ENCODE data around the gene RUNX2.

RUNX2 gene

GRCh38 chr6:45474376-45474775 lies 146.2 kb downstream of the RUNX2 start:
- DNase-seq, result no peak
- TF ChIP-seq, protein P1, sequence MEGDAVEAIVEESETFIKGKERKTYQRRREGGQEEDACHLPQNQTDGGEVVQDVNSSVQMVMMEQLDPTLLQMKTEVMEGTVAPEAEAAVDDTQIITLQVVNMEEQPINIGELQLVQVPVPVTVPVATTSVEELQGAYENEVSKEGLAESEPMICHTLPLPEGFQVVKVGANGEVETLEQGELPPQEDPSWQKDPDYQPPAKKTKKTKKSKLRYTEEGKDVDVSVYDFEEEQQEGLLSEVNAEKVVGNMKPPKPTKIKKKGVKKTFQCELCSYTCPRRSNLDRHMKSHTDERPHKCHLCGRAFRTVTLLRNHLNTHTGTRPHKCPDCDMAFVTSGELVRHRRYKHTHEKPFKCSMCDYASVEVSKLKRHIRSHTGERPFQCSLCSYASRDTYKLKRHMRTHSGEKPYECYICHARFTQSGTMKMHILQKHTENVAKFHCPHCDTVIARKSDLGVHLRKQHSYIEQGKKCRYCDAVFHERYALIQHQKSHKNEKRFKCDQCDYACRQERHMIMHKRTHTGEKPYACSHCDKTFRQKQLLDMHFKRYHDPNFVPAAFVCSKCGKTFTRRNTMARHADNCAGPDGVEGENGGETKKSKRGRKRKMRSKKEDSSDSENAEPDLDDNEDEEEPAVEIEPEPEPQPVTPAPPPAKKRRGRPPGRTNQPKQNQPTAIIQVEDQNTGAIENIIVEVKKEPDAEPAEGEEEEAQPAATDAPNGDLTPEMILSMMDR (IDR thresholded peaks at IDR 0.05; ENCODE audit: low read depth, low read length, missing control alignments), result no peak
- Histone ChIP-seq H3K27ac (no peak overlapping the region), H3K27me3 (replicated peaks) (no peaks in the 10 kb centered on the region), H3K4me3 (ENCODE audit: low read depth, low read length) (no peak overlapping the region), H3K36me3 (replicated peaks) (peaks cover 10% of the 10 kb centered on the region)
- in situ Hi-C loops (cut with HindIII; ENCODE audit: low pct_ligation_motif_present, low sequenced_read_pairs), result no loop called here

GRCh38 chr6:45476341-45476740 lies 148.2 kb downstream of the RUNX2 start:
- H3K27me3 ChIP-seq (replicated peaks), result no peaks in the 10 kb centered on the region
- H3K4me3 ChIP-seq (ENCODE audit: low read depth, low read length), result no peak overlapping the region
- in situ Hi-C loops (cut with HindIII; ENCODE audit: low pct_ligation_motif_present, low sequenced_read_pairs), result no loop called here
- no peak overlapping the region for H3K27ac ChIP-seq
- TF ChIP-seq, protein P1 (IDR thresholded peaks at IDR 0.05; ENCODE audit: low read depth, low read length, missing control alignments), result no peak
- no peak for DNase-seq
- H3K36me3 ChIP-seq (replicated peaks), result no peaks in the 10 kb centered on the region

DNA sequence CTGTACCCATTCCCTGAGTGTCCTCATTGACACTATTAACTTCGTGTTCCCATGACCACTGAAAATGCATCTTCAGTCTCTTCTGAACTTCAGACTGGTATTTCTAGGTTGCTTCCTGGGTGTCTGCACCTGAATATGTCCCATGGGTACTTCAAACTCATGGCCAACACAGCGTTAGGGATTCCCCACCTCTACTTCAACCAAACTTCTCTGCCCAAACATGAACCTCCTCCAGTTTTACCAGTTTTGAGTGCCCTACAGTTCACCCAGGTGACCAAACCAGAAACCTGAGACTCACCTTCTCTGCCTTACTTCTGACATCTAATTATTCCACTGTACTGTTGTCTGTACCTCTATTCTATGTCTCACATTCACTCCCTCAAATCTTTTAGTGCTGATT lies 149.1 kb downstream of the RUNX2 start:
- no peak overlapping the region for H3K4me3 ChIP-seq (ENCODE audit: low read depth, low read length)
- in situ Hi-C loops (cut with HindIII; ENCODE audit: low pct_ligation_motif_present, low sequenced_read_pairs), result no loop called here
- no peaks in the 10 kb centered on the region for H3K36me3 ChIP-seq (replicated peaks)
- no peaks in the 10 kb centered on the region for H3K27me3 ChIP-seq (replicated peaks)
- no peak for DNase-seq
- no peak overlapping the region for H3K27ac ChIP-seq
- TF ChIP-seq, protein P1 (IDR thresholded peaks at IDR 0.05; ENCODE audit: low read depth, low read length, missing control alignments), result no peak

DNA sequence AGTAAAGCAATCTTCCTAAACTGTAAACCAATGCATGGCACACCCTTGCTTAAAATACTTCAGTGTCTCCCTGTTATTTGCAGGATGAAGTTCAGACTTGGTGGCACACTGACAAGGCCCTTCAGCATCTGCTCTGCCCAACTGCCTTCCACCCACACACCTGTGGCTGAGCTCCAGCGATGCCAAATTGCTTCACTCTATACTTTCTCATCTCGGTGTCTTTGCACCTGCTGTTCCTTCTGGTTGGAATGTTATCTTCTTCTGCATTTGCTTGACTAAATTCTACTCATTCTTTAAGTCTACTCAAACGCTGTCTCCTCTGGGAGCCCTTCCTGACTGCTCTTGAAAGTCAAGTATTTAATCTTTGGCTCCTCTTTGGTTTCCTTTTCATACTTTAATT lies 149.7 kb downstream of the RUNX2 start:
- Histone ChIP-seq H3K27me3 (replicated peaks) (no peaks in the 10 kb centered on the region), H3K27ac (peak overlapping the region; percentile 24), H3K36me3 (replicated peaks) (no peaks in the 10 kb centered on the region), H3K4me3 (ENCODE audit: low read depth, low read length) (no peak overlapping the region)
- in situ Hi-C loops (cut with HindIII; ENCODE audit: low pct_ligation_motif_present, low sequenced_read_pairs), result no loop called here
- TF ChIP-seq, protein P1 (IDR thresholded peaks at IDR 0.05; ENCODE audit: low read depth, low read length, missing control alignments), result no peak
- no peak for DNase-seq

GRCh38 chr6:45478240-45478639 lies 150.1 kb downstream of the RUNX2 start:
- DNase-seq, result no peak
- no peak overlapping the region for H3K4me3 ChIP-seq (ENCODE audit: low read depth, low read length)
- H3K27me3 ChIP-seq (replicated peaks), result no peaks in the 10 kb centered on the region
- peak overlapping the region; percentile 24 for H3K27ac ChIP-seq
- no peaks in the 10 kb centered on the region for H3K36me3 ChIP-seq (replicated peaks)
- TF ChIP-seq, protein P1 (IDR thresholded peaks at IDR 0.05; ENCODE audit: low read depth, low read length, missing control alignments), result no peak
- in situ Hi-C loops (cut with HindIII; ENCODE audit: low pct_ligation_motif_present, low sequenced_read_pairs), result no loop called here
